Prostate gland (tissue), 2 donors: ENCODE results near the gene UBR4. TPM values are rescaled to one million over a fixed set of nuclear protein-coding genes. Genes with fewer than 3 reads are reported as not detected.
A peak's percentile ranks its signal among the peaks of the same experiment; 100 is the strongest.

Source experiments
- DNase-seq: peaks from one replicate; pipeline ENCODE4 v3.0.0-alpha.2; 2019; ENCODE audit warnings: low spot score
- H3K27ac ChIP-seq, 2 donors: fragments of 200-600 bp; sonication (generic); 2 replicates each; pipeline ENCODE4 v1.5.1; 2017 to 2019
- H3K27me3 ChIP-seq: fragments of 200-600 bp; sonication (generic); replicated peaks from 2 replicates; pipeline ENCODE4 v1.5.1; 2019; ENCODE audit not compliant: insufficient read depth
- H3K36me3 ChIP-seq, 2 donors: fragments of 200-600 bp; sonication (generic); 1 replicate in 1 of 2; 2 replicates in 1 of 2; pipeline versions ENCODE4 v1.5.1 to v1.8.1; 2017 to 2019
- H3K4me1 ChIP-seq: fragments of 200-600 bp; sonication (generic); replicated peaks from 2 replicates; pipeline ENCODE4 v1.5.1; 2019
- H3K4me3 ChIP-seq, 2 donors: fragments of 200-600 bp; sonication (generic); 2 replicates each; pipeline ENCODE4 v1.5.1; 2017 to 2019
- H3K9me3 ChIP-seq: fragments of 200-600 bp; sonication (generic); 2 replicates; pipeline ENCODE4 v1.5.1; 2017
- POLR2A ChIP-seq: fragments of 450-650 bp; IDR thresholded peaks from one replicate; pipeline ENCODE4 v1.6.1; 2016; ENCODE audit warnings: antibody characterized with exemption, mild to moderate bottlenecking
- POLR2AphosphoS5 ChIP-seq: sonication (generic); formaldehyde crosslinking; IDR thresholded peaks from one replicate; pipeline ENCODE4 v1.6.1; 2017; ENCODE audit warnings: antibody characterized with exemption
- WGBS: methylation state at CpG from one replicate; pipeline ENCODE4 v1.1.5; 2018; 5-methylcytosine and 5-hydroxymethylcytosine counted together
- intact Hi-C: fragments of 100-400 bp; cut with DNase I; formaldehyde crosslinking; loops from one replicate; pipeline ENCODE4 v1.14.2; 2022
- total RNA-seq, 2 donors: library from RNA; depleted of rRNA; stranded (reverse); fragments of >200 nt; gene quantifications; one replicate each; pipeline ENCODE4 v1.1.0, GENCODE V29; 2016
- TF ChIP-seq, protein P1 (sequence below), 4 experiments: fragments of 200-600 bp in 2 of 4; fragments of 450-650 bp in 2 of 4; sonication (generic) in 2 of 4; IDR thresholded peaks; 1 replicate in 3 of 4; 2 replicates in 1 of 4; pipeline ENCODE4 v1.5.1; 2016 to 2019; ENCODE audit warnings: antibody characterized with exemption in 4 of 4, mild to moderate bottlenecking in 2 of 4, moderate library complexity in 2 of 4

The UBR4 gene
- total RNA-seq, 2 donors from 2014 or later = 93.5 to 311 TPM

GRCh38 chr1:19254416-19254815 lies 44.4 kb upstream of the UBR4 start:
- Histone ChIP-seq H3K27ac (no peak overlapping the region), H3K27me3 (no peaks in the 10 kb centered on the region), H3K36me3 (peaks cover 5 to 22% of the 10 kb centered on the region in 2 donors), H3K9me3 (no peaks in the 10 kb centered on the region), H3K4me1 (peaks cover 8% of the 10 kb centered on the region), H3K4me3 (no peak overlapping the region)
- TF ChIP-seq POLR2A (no peak), POLR2AphosphoS5 (no peak)
- TF ChIP-seq, protein P1, sequence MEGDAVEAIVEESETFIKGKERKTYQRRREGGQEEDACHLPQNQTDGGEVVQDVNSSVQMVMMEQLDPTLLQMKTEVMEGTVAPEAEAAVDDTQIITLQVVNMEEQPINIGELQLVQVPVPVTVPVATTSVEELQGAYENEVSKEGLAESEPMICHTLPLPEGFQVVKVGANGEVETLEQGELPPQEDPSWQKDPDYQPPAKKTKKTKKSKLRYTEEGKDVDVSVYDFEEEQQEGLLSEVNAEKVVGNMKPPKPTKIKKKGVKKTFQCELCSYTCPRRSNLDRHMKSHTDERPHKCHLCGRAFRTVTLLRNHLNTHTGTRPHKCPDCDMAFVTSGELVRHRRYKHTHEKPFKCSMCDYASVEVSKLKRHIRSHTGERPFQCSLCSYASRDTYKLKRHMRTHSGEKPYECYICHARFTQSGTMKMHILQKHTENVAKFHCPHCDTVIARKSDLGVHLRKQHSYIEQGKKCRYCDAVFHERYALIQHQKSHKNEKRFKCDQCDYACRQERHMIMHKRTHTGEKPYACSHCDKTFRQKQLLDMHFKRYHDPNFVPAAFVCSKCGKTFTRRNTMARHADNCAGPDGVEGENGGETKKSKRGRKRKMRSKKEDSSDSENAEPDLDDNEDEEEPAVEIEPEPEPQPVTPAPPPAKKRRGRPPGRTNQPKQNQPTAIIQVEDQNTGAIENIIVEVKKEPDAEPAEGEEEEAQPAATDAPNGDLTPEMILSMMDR (IDR thresholded peaks at IDR 0.05) = no peak
- intact Hi-C loops = no loop called here
- DNase-seq = no peak

- no peaks in the 10 kb centered on the region for H3K36me3 ChIP-seq
- H3K27me3 ChIP-seq = no peaks in the 10 kb centered on the region
- 0% methylated on average over 77 of the region's 81 CpGs for WGBS
- H3K4me1 ChIP-seq = peaks cover 8% of the 10 kb centered on the region
- H3K9me3 ChIP-seq = no peaks in the 10 kb centered on the region
- intact Hi-C loops = no loop called here
- H3K4me3 ChIP-seq = peak within 1 kb of the TSS; percentile 77 to 85
- peak within 1 kb of the TSS; percentile 88 to 95 for H3K27ac ChIP-seq
- TF ChIP-seq, protein P1 (IDR thresholded peaks at IDR 0.05) = peak in 1 of 4 experiments; percentile 18
- peak; percentile 95 for TF ChIP-seq POLR2AphosphoS5
- peak; percentile 45 for TF ChIP-seq POLR2A
- peak; percentile 79 for DNase-seq
Measured at GRCh38 chr1:19251305-19252196, 41.5 kb upstream of the UBR4 start, which contains the start of the genes EMC1 and MRTO4. Gene EMC1 (minus strand): TSS chr1:19251524. CDS start chr1:19251509, 15 bp downstream. Gene MRTO4 (plus strand): TSS chr1:19251805. CDS start chr1:19251836, 31 bp downstream.

DNA sequence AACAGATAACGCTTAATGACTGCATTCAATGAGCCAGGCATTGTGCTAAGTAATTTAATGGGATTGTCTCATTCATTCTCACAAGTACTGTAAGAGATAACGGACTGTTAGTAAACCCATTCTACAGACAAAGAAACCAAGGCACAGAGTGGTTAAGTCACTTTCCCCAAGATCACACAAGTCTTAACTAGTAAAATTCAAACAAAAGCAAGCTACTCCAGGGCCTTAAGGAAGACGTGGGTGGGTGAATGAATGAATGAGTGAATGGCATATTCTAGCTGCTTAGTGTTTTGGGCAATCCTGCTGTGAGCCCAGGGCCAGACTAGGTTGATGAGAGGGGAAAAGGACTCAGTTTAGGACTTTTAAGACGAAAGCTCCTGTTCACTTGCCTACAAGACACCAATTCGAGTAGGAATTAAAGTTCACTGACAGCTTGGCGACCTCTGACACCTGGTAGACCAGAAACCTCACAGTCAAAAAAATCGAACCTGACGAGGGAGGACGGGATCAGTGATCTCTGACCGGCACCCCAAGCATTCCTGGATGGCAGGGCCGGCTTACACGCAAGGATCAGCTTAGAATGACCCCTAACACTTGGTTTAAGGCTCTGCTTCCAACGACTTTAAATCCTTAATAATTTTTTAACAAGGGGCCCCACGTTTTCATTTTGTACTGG lies 40.7 kb upstream of the UBR4 start:
- Histone ChIP-seq H3K36me3 (no peaks in the 10 kb centered on the region), H3K4me1 (peaks cover 8% of the 10 kb centered on the region), H3K4me3 (peak overlapping the region; percentile 77 to 85), H3K27me3 (no peaks in the 10 kb centered on the region), H3K27ac (peak overlapping the region; percentile 88 to 95), H3K9me3 (no peaks in the 10 kb centered on the region)
- no peak for DNase-seq
- intact Hi-C loops = no loop called here
- 11% methylated on average over 14 of the region's 14 CpGs for WGBS
- TF ChIP-seq POLR2AphosphoS5 (no peak), POLR2A (no peak)
- TF ChIP-seq, protein P1 (IDR thresholded peaks at IDR 0.05) = no peak

DNA sequence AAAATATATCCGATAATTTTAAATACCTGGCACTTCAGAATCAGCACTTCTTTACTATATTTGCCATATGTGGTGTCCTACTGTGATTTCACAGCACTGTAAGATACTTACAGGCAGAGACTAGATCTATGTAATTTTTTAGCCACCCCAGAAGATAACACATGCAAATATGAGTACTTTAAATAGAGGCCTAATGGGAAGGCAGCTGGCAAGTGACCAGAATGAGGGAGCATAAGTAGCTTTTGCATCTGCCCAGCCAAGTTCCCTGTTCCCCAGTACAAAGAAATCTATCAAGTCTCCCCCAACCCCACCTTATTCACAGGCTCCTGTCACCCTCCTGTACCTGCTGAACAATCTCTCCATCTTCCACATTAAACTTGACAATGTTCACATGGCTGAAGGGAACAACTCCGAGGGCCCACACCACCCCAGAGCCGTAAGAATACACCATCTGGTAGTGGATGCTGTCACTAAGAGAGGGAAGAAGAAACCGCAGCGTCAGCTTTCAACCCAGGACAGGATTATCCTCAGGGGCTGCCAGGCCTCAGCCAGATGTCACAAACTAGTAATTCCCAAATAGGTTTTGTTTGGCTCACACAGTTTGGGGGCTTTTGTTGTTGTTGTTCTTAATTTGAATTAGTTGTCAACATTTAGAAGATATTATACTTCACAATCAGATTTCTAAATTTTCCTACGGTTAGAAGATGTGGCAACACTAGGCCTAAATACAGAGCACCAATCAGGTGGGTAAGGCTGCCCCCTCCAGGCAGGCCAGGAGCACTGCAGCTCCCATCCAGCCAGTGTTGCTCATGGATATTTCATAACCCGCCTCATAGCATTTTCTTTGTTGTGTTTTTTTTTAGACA lies 30.8 kb upstream of the UBR4 start:
- Histone ChIP-seq H3K4me3 (no peak overlapping the region), H3K36me3 (peaks cover 27 to 35% of the 10 kb centered on the region in 2 donors), H3K4me1 (no peaks in the 10 kb centered on the region), H3K27ac (peak overlapping the region; percentile 25 to 55), H3K27me3 (no peaks in the 10 kb centered on the region), H3K9me3 (no peaks in the 10 kb centered on the region)
- TF ChIP-seq POLR2AphosphoS5 (peak; percentile 45), POLR2A (no peak)
- TF ChIP-seq, protein P1 (IDR thresholded peaks at IDR 0.05) = peak; percentile 77 to 91 (median 85)
- 52% methylated on average over 7 of the region's 7 CpGs for WGBS
- intact Hi-C loops = loop anchor here (5.0 kb wide), 1 partner anchor 64 kb away; no protein-coding TSS in a partner anchor
- DNase-seq = peak; percentile 39
